ENCODE measurements around the gene TMEM126A. TPM values are rescaled to one million over a fixed set of nuclear protein-coding genes. Genes with fewer than 3 reads are reported as not detected.

TMEM126A gene
- total and polyA plus RNA-seq, 9 donors, result 31.1 to 50.7 (median 35.5) TPM

Other genes starting within 250 kb of the TMEM126A start
- 14.5 TPM for gene DLG2, start 20.6 kb upstream of the TMEM126A start, total RNA-seq
- gene DLG2, start 20.6 kb upstream of the TMEM126A start, polyA plus RNA-seq (ENCODE audit: insufficient read depth in 1 of 8, insufficient read length in 8 of 8, low replicate concordance in 1 of 8), result 10 to 100 TPM in 6 of 8 donors, 1 to 10 TPM in 2; 6.4 to 19.3 (median 10.9) TPM
- 47.3 TPM for gene TMEM126B, start 19.4 kb upstream of the TMEM126A start, total RNA-seq
- 10 to 100 TPM; 36.8 to 52.1 (median 41.1) TPM for gene TMEM126B, start 19.4 kb upstream of the TMEM126A start, polyA plus RNA-seq (ENCODE audit: insufficient read depth in 1 of 8, insufficient read length in 8 of 8, low replicate concordance in 1 of 8)
- gene CREBZF, start 17.2 kb downstream of the TMEM126A start, total RNA-seq, result 35.8 TPM
- 10 to 100 TPM; 38.6 to 62.6 (median 47.5) TPM for gene CREBZF, start 17.2 kb downstream of the TMEM126A start, polyA plus RNA-seq (ENCODE audit: insufficient read depth in 1 of 8, insufficient read length in 8 of 8, low replicate concordance in 1 of 8)
- 2.3 TPM for gene CCDC89, start 38.2 kb downstream of the TMEM126A start, total RNA-seq
- gene CCDC89, start 38.2 kb downstream of the TMEM126A start, polyA plus RNA-seq (ENCODE audit: insufficient read depth in 1 of 8, insufficient read length in 8 of 8, low replicate concordance in 1 of 8), result 1 to 10 TPM; 1.5 to 3.3 (median 1.9) TPM
- gene SYTL2, start 163.2 kb downstream of the TMEM126A start, total RNA-seq, result 65.7 TPM
- gene SYTL2, start 163.2 kb downstream of the TMEM126A start, polyA plus RNA-seq (ENCODE audit: insufficient read depth in 1 of 8, insufficient read length in 8 of 8, low replicate concordance in 1 of 8), result 10 to 100 TPM; 50.8 to 99.5 (median 61.2) TPM
- gene CCDC83, start 207.4 kb downstream of the TMEM126A start, total RNA-seq, result not detected
- not detected for gene CCDC83, start 207.4 kb downstream of the TMEM126A start, polyA plus RNA-seq (ENCODE audit: insufficient read depth in 1 of 8, insufficient read length in 8 of 8, low replicate concordance in 1 of 8)

Data from muscle of leg (tissue), 9 donors.